Stimulated activated CD4-positive, alpha-beta T cell treated with anti-CD3 and anti-CD28 coated beads, Interleukin-2, amount 100 ng/mL, for 24 hours (primary cell): ENCODE measurements around the gene CHST13.

Experiments
- DNase-seq, 2 donors: peaks; one replicate each; pipeline ENCODE4 v3.0.0-alpha.2; 2020

CHST13 gene

DNA sequence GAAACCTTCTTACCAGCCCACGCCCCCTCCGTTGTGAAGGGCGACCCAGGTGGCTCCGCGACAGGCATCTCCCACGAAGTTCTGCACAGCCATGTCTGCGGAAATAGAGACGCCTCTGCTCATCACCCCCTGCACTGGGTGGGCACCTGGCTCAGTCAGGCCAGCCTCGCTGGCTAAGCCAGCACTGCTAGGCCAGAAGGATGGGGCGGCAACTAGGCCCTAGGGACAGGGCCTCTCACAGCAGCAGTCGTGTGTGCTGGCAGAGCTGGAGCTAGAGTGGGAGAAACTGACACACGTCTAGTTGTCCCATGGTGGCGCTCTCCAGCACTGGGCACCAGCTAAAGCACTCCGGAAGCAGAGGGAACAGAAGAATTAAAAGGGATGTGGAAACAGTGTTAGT is 35.8 kb upstream of the CHST13 start:
- DNase-seq: no peak

DNA sequence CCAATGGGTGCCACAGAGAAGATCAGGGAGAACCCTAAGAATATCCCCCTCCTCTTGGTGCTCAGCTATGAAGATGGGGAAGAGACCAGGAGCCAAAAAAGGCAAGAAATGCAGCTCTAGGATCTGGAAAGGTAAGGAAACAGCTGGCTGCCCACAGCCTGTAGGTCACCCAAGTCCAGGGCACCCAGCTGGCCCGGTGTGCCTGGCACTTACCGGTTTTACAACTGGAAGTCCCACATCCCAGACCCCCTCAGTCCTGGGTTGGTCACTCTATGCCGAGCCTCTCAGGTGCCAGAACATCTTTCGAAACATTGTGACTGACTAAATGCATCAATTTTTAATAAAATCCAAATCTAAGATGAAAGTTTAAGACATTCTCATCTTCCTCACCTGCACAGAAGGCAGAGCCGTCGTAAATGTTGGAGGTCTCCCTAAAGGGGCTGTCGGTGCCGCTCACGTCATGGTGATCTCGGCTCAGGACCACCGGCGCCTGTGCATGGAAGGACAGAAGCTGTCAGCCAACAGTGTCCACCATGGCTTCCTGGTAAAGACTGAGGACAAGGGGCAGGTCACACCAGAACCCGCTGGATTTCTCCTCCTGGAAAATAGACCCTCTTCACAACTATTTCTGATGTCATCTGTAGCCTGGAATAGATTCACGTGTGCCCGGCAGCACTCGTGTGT is 34.9 kb upstream of the CHST13 start:
- DNase-seq: no peak

DNA sequence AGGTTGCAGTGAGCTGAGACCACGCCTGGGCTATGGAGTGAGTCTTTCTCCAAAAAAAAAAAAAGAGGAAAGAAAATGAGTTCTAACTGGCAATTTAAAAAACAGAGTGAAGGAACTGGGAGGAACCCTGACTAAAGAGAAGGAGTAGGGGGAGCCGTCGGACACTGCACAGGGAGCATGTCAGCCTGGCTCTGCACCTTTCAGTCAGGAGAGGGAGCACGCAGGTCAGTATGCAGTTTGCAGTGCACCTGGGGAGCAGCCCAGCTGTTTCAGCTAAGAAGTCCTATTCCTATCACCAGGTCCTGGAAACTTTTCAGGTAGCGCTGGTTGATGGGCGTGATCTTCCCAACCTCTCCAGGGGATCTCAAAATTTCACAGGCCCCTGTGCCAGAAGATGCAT is 33.3 kb upstream of the CHST13 start:
- DNase-seq: no peak

DNA sequence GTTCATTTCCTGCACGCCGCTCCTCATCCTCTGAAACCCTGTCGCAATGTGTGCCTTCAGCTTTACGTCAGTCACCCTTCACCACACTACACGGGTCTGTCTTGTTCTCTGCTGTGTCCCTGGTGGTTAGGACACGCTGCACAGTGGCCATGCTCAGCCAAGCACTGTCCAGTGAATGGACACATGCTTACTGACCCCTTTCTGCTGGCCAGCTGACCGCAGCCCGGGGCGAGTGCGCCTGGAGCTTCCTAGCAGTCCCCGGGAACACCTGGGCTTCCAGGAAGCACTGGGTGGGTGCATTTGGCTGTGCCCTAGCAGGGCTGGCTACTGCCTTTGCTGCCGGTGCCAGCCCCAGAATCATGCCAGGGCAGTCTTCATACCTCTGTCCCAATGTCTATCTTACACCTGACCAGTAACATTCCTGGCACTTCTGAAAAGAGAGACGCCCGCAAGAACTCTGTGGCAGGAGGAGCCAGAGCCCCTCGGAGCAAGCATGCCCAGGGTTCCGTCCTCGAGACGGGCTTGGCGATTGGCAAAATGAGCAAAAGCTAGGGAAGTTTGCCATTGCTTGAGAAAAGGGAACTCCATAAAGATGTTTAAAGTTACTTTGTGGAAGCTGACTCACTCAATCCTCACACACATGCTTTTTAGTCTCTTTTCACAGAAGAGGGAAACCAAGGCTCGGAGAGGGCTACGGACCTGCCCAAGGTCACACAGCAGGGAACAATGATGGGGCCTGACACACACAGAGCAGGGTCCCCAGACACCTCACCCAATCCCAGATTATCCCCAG is 32.5 kb upstream of the CHST13 start:
- no peak for DNase-seq

DNA sequence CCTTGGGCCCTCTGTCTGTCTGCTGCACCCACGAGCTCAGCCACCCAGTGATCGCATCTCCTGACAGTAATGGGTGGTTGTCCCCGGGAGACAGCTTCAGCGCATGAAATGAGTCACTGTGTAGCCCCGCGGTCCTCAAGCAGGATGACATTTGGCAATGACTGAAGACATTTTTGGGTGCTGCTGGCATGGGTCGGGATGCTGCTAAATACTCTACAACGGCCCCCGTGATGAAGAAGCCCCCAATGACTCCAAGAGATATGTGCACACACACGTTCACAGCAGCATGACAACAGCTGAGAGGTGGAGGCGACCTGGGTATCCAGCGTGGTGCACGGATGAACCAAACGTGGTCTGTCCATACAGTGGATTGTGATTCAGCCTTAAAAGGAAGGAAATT is 30.9 kb upstream of the CHST13 start:
- DNase-seq: no peak

DNA sequence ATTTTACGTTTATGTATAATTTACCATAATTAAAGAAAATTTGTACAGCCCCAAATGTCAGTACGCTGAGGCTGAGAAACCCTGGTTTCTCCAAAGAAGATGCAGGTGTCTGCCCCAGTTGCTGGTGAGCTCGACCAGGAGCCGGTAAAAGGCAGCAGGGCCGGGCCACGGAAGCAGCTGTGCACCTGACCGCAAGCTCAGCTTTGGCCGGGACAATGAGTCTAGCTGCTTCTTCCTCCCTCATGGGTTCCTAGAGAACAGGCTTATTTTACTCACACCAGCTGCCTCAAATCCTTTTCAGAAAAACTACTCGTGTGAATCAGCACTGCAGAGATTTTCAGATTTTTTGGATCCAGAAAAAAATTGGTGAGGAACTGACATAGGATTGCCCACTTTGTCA is 30.2 kb upstream of the CHST13 start:
- DNase-seq: no peak

DNA sequence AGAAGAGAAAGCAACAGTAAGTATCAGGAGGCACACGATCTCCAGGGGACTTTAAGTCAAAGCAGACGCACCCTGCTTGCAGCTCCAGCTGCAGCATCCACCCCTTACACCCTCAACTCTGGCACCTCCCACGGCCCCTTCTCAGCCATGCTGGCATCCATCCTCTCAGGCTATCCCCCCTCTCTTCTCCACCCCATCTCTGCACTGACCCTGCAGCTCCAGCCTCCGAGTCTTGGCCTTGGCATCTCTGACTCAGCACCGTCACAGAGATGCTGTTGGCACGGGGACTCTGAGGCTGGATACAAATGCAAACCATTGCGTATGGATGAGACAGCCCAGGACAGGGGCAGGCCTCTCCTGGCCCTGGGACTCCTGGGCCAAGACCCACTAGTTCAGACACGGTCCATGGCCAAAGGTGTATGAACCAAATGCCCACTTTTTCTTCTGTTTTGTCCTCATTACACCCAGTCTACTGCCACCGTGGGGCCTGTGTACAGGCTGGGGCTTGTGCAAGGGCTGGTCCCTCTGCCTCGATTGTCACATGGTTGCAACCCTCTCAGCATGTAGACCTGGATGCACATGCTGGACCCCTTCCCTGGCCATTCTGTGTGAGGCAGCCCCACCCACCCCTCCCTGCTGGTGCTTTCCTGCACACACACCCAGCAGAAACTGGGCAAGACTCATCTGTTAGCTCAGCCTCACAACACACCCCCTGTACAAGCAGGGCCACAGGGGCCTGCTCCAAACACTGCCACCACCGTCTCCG is 29.6 kb upstream of the CHST13 start:
- DNase-seq: no peak

DNA sequence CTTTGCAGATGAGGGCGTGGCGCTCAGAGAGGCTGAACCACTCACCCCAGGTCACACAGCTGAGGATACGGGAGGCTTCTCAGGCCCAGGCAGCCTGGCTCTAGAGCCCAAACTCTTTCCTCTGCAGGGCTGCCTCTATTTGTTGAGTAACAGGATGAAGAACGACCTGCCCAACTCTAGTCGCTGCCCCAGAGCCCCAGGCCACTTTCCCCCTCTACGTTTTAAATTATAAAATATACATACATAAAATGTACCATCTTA is 29.1 kb upstream of the CHST13 start:
- DNase-seq: no peak

DNA sequence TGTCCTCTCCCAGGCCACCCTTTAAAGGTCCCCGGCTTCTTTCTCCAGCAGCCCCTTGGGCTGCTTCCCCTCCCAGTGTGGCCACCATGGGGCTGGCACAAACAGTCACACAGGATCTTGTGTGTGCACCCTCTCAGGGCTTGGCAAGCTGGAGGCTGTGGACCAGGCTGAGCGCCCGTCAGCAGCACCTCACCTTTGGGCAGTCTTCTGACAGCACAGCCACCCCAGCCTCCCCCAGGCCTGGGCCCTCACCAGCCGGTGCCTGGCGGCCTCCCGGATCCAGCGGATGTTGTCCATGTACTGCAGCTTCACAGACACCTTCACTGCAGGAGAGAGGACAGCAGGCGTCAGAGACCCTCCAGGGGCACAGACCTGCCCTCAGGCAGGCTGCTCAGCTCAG is 28.2 kb upstream of the CHST13 start:
- DNase-seq: no peak

DNA sequence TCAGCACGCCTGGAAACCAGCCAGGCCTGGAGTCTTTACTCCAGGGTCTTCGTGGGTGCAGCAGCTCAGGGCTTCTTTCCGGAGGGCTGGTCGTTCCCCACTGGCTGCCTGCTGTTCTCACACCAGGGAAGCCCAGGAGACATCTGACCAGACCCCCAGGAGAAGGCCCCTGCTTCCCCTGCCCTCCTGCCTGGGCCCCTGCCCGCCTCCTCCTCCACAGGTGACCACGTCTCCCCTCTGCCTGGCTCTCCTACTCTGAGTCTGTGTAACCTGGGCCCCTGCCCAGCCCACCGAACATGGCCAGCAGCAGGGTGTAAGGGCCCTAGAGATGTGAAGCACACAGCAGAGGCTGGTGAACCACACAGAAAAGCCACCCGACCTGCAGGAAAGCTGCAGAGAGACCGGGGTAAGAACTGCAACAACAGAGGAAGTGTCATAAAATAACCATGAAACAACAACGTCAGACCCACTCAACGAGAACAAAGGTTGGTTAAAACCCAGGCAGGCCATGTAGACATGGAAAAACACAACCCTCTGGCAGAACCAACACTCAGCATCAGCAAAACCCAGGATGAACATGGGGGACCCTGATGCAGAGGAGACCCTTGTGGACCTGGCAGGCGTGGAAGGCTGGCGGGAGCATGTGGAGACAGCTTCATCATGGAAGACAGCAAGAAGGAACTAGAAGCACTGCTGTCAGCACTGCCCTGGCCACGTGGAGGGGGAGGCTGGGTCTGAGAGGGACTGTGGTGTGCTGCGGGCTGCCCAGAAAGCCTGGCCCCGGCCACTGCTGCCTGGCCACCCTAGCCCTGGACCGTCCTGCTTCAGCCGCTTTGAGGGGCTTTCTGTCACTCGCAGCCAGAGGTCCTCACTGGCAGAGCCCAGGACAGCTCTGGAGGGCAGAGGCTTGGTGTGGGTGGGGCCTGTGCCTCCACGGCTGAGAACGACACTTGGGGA is 26.8 kb upstream of the CHST13 start:
- no peak for DNase-seq

DNA sequence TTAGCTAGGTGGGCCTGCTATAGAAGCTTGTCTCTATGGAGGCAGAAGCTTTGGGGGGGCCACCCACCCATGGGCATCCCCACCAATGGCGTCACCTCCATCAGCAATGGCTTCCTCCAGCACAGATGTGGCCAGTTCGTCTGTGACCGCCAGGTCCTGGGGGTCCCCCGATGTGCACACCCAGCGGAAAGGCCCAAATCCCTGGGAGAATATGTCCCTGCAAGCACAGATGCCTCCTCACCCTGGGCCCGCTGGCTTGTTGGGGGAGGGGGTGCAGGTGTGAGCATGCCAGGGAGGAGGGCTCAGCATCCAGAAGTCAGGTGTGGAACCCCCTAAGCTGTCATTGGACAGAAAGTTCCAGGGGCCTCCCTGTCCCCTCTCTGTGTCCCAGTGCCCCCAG is 26.0 kb upstream of the CHST13 start:
- no peak for DNase-seq

DNA sequence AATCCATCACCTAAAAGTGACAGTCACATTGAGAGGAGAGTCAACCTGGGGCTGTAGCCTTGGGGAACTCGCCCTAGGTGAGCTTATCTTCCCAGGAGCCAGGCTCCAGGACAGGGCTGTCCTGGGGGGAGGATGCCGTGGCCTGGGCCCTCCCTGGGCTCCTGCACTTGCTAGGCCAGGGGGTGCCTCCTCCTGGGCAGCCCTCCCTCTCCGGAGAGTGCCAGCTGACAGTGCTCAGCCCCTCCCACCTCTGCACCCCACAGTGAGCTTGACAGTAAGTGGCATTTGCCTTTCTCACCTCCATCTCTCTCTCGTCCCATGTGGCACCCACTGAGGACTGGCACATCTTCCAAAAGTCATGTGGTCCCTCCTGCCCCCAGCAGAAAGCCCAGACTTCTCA is 25.5 kb upstream of the CHST13 start:
- DNase-seq: no peak

DNA sequence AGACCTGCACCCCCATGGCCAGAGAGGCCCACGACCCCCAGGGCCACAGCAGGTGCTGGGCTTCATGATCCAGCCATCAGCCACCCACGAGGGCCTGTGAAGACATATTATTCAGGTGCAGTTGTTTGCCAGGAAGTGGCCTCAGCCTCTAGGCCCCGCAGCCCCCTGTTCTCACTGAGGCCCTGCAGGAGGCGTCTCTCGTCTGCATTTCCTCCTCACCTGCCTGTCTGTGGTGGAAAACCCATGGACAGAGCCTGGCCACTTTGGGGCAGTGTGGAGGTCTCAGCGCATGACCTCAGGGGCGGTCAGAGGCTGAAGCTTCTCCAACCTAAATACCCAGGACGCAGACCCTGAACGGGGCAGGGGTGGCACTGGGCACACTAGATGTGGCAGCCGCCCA is 25.0 kb upstream of the CHST13 start:
- no peak for DNase-seq

DNA sequence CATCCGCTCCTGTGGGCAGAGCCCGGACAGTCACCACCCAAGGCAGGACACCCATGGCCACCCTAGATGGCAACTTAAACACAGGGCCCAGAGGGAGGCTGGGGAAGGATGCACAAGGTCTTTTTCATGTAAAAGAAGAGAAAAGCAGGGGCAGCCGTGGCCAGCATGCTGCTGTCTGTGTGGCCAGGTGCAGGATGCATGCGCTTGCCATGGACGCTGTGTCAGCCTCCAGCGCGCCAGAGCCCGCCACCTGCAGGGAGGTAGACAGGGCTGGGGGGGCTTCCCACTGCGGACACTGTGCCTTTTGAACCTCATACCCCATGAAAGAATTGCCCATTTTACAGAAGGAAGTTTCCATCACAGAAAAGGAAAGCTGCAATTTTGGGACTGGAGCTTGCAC is 24.6 kb upstream of the CHST13 start:
- DNase-seq: no peak

DNA sequence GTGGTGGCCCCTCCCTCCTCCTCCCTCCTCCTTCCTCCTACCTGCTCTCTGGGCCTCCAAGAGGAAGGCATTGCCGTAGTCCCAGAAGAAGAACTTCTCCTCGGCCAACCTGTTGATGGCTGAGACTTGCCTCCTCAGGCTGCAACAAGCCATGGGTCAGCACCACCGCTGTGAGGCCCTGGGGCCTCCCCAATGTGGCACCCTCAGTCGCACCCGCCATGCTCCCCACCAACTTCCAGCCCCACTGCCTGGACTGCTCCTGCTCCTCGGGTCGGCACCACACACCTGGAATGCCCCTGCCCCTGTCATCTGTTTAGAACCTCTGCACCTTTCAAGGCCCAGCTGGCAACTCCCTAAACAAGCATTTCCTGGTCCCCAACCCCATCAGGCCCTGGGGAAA is 23.9 kb upstream of the CHST13 start:
- no peak for DNase-seq

DNA sequence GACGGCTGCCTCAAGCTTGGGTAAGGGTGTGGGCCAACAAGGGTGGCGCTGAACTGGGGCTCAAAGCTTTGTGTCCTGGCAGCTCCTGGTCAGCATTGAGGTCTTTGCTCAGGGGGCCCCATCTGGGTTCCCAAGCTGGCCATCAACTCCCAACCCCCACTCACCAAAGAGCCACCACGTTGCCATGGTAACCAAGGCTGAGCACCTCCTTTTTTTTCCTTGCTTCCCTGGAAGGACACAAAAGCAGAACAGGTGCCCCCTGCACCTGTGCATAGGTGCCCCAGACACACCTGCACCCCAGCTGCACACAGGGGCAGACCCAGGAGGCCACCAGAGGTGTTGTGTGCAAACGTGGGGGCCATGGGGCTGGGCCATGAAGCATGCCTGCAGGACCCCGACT is 22.9 kb upstream of the CHST13 start:
- DNase-seq: no peak

DNA sequence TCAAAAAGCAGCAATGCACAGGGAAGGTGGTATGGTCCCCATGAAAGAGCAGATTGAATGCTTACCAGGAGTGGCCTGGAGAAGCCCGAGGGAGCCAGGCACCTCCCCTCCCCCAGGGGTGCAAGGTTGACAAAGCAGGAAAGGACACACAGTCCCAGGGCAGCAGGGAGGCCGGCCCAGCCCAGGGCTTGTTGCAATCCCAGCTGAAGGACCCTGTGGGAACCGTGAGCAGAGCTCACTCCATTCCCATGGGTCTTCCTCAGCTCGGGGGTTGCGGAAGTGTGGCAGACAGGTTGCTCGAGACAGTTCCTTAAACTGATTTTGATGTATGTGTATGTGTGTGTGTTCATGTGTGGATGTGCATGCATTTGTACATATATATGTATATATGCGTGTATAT is 22.2 kb upstream of the CHST13 start:
- no peak for DNase-seq

DNA sequence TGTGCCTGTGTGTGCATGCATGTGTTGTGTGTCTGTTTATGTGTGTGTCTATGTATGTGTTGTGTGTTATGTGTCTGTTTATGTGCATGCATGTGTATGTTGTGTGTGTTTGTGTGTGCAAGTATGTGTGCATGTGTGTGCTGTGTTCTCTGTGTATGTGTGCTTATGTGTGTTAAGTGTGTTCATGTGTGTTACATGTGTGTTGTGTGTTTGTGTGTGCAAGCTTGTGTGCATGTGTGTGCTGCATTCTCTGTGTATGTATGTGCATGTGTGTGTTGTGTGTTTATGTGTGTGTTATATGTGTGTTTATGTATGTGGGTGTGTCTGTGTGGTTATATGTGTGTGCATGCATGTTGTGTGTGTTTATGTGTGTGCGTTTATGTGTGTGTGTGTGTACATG is 21.3 kb upstream of the CHST13 start:
- DNase-seq: no peak

DNA sequence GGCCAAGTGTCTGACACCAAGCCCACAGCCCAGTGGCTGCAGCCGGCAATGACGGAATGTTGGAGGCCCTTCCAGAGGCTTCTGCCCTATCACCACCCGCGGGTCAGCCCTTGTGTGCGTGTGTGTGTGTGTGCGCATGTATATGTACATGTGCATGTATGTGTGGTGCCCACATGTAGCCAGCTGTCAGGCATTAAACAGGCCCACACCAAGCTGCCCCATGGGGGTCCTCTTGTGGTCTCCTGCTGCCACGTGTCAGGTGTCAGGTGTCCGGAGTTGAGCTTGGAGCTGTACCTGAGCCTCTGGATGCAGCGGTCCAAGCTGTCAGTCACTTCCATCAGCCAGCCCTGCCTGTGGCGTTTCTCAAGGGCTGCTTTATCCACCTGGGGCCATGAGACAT is 20.3 kb upstream of the CHST13 start:
- no peak for DNase-seq

DNA sequence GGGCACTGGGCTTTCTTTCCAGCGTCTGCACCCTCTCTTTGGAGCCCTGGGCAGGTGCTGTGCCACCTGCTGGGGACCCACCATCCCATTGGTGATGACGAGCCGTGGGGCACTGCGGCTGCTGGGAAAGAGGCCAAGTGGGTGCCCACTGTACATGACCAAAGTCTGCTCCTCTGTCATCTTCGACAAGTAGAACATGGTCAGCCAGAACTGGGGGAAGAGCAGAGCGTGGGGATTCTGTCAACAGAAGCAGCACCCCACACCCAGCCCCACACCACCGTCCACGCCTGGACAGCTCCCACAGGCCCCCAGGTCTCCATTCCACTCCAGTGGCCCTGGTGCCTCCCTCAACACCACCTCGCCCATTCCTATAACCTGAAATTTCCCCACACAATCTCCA is 16.1 kb upstream of the CHST13 start:
- no peak for DNase-seq

DNA sequence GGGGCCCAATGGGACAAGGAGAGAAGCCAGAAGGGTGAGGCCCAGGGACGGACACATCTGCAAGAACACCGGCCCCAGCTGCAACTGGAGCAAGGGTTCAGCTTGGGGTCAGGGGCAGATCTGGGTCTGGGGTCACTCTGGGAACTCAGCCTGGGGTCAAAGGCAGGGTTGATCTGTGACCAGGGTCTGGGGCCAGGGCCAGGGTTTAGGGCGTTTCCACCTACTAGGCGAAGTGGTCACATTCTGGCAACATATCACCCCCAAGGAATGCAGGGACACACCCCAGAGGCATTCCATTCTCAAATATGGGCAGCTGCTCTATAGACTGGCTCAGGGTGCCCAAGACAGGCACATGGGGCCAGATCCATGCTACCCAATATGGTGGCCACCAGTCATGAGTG is 15.4 kb upstream of the CHST13 start:
- no peak for DNase-seq

DNA sequence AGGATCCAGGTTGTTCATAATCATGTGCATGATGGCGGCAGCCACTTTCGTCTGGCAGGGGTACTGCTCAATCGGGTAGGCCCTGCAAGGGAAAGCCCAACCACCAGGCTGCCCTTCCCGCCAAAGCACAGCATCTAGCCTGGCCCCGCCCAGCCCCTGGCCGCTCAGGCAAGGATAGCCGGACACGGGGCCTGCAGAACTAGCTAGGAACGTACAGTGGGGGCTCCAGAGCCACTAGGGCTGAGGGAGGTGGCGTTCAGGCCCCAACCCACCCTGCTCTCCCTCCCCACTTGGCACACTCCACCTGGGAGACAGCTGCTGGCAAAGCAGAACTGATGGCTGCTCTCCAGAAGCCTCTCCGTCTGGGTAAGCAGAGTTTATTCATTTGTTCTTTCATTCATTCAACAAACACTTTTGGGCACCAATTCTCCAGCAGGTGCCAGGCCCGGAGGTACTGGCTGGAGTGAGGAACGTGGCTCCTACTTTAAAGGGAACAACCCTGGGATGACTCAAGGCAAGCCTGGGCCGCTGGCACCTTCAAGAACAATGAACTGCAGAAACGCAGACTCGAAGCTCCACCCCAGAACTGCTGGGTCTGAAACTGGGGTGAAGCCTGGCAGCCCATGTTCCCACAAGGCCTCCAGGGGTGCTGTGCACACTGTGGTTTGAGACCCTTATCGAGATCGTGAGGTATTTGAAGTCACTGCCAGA is 14.2 kb upstream of the CHST13 start:
- no peak for DNase-seq
